ENCODE results near the gene SLC16A4.

- TF ChIP-seq EZH2phosphoT487 (IDR thresholded peaks at IDR 0.05; ENCODE audit: borderline replicate concordance, low read depth) = no peak
- TF ChIP-seq TAF1 (IDR thresholded peaks at IDR 0.05; ENCODE audit: borderline replicate concordance, low read depth, low read length) = no peak
Observed at GRCh38 chr1:110345480-110345879, 45.3 kb downstream of the SLC16A4 start.

Measured in SK-N-SH (cell line).